CD4-positive, alpha-beta T cell treated with Interleukin-1 beta for 1 hour (primary cell): Measurements from ENCODE around the gene HK1.
"Not testable (repeated sequence)": the region's sequence is repeated elsewhere in the genome, so short reads cannot be mapped to it uniquely, and the experiment has no call there.

Experiments
- DNase-seq, 2 donors: peaks; one replicate each; pipeline ENCODE4 v3.0.0-alpha.2; 2020 to 2022

Gene HK1

DNA sequence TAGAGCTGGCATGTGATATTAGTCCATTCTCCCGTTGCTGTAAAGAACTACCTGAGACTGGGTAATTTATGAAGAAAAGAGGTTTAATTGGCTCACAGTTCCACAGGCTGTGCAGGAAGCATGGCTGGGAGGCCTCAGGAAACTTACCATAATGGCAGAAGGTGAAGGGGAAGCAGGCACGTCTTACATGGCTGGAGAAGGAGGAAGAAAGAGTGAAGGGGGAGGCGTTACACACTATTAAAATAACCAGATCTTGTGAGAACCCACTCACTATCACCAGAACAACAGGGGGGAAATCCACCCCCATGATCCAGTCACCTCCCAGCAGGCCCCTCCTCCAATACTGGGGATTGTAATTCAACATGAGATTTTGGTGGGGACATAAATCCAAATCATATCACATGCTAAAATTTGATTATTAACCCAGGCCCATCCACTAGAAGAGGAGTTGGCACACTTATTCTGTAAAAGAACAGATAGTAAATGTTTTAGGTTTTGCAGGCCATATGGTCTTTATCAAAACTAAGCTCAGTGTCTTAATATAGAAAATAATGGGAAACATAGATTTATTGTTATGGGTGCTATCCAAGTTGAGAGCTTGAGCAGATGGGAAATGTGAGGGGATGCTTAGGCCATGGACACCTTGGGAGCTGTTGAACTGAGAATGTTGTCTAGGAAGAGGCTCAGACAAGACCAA, 18.6 kb upstream of the HK1 start:
- no peak for DNase-seq

DNA sequence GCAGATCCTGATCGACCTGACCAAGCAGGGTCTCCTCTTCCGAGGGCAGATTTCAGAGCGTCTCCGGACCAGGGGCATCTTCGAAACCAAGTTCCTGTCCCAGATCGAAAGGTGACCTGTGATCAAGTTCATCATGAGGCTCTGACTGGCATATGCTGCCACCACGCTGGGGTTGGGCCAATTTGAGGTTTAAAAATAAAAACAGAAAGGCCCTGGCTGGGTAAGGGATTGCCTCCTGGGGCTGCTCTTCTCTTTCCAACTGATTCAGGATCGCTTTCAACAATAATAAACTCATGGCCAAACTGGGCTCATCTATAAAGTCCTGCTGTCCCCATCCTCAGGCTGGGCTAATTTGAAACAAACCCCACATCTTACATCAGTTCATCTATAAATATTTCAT, 17.1 kb upstream of the HK1 start:
- no peak for DNase-seq

DNA sequence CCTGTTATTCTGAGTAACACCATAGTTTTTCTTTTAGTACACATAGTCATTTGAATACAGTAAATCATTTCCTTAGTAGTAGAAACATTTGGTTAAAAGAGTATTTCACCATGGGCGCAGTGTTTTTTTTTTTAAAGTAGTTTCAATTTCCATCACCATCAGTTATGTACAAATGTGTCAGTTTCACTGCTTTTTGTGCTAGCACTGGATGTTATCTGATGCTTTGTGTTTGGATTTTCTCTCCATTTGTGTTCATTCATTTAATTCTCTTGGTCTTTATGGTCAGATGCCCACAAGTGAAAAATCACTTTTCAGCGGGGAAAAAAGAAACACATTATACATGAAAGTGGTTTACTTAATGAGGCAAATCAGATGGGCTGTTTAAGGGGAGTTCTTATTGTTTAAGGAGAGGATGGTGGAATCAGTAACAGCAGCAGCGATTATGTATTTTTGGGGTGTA, 16.0 kb upstream of the HK1 start:
- no peak for DNase-seq

DNA sequence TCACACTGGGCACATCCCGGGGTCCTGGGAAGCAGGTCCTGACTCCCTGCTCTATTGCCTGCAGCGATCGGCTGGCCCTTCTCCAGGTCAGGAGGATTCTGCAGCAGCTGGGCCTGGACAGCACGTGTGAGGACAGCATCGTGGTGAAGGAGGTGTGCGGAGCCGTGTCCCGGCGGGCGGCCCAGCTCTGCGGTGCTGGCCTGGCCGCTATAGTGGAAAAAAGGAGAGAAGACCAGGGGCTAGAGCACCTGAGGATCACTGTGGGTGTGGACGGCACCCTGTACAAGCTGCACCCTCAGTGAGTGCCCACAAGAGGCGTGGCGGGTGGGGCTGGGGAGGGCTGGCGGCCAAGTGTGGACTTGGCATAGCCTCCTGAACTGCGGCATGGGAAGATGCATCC, 12.8 kb upstream of the HK1 start:
- DNase-seq = no peak

DNA sequence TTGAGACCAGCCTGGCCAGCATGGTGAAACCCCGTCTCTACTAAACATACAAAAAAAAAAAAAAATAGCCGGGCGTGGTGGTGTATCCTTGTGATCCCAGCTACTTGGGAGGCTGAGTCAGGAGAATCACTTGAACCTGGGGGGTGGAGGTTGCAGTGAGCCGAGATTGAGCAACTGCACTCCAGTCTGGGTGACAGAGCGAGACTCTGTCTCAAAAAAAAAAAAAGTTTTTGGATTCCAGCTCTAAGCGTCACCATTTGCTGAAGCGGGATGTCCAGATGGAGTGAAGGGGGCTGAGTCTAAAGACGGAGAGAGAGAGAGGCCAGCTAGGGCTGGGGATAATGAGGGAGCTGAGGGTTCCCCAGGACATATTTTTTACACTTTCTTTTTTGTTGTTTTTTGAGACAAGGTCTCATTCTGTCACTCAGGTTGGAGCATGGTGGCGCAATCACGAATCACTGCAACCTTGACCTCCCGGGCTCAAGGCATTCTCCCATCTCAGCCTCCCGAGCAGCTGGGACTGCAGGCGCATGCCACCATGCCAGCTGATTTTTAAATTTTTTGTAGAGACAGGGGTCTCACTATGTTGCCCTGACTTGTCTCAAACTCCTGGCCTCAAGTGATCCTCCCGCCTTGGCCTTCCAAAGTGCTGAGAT, 9.4 kb upstream of the HK1 start:
- no peak for DNase-seq

DNA sequence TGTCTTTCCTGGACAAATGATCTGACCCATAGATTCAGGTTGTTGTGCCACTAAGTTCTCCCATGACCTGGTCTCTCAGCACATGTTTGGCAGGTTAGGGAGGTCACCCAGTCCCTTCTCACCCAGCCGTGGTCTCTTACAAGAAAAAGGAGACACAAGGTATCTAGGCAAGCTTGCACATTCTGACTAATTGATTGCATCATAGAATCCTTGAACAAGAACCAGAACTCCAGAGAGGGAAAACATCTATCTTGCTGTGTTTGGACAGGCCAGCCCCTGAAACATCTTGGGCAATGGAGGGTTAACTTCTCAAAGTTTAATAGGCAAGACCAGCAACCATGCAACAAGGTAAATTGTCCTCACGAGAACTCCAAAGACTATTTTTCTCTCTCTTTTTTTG, 8.5 kb upstream of the HK1 start:
- DNase-seq = no peak

DNA sequence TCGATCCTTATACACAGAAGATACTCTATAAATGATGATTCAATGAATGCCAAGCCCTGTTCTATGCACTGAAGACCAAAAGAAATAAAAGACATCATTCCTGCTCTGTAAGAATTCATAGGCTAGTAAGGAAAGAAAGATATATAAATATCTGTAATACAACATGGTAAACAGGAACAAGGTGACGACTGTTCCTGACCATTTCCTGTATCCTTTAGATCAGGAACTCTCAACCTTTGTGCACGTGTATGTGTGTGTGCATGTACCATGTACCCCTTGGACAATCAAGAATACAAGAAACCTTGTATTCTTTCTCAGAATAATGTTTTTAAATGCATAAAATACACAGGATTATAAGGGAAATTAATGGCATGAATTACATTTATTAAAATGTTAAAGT, 7.3 kb upstream of the HK1 start:
- no peak for DNase-seq

DNA sequence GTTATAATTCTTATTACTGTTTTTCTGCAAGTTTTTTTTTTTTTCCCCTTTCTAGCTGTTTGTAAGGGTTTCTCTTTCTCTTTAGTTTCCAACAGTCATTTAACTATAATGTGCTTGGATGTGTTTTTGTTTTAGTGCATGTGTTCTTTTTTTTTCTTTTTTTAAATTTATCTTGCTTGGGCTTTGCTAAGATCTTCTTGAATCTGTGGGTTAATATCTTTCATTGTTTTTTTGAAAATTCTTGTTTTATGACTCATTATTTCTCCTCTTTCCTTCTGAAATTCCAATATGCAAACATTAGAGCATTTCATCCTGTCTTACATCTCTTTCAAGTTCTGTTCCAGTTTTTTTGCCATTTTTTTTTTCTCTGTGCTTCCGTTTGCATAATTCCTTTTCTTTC, 5.7 kb upstream of the HK1 start:
- DNase-seq = no peak

DNA sequence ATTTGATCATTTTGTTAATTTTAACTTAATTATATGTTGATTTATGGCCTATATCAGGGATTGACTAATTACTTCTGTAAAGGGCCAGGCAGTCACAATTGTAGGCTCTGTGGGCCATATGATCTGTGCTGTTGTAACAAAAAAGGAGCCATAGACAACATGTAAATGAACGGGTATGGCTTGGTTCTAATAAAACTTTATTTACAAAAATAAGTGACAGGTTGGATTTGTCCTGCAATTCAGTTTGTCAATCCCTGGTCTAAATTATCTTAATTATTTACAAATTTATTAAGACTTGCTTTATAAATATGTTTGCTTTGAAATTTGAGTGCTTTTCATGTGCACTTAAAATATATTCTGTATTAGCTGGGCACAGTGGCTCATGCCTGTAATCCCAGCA, 2.9 kb upstream of the HK1 start:
- no peak for DNase-seq

DNA sequence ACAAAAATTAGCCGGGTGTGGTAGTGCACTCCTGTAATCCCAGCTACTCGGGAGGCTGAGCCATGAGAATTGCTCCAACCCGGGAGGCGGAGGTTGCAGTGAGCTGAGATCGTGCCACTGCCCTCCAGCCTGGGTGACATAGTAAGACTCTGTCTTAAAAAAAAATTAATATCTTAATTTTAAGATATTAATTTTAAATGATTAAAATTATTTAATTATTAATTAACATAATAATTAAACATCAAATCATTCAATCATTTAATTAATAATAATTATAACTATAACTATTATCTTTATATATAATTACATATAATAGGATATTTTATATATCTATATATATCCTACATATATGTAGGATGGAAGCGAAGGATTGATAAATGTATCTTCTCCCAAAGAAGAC, 1.8 kb upstream of the HK1 start:
- DNase-seq = no peak

DNA sequence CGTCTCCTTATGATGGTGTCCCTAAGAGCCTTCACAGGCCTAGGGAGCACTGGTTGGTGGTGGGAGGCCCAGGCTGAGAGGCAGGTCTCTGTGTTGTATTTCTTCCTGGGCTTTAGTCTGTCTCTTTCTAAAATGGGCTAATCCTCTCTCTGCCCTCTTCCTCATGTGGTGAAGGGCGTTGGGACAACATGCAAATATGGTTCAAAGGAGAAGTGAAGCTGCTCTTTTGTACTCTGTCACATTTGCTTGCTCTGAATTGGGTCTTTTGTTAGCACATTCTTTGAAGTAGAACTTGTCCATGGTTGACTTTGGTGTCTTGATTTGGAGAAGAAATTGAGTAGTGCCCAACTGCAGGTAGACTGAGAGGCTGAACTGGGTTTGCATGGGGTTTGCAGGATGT, 814 bp downstream of the HK1 start:
- no peak for DNase-seq

DNA sequence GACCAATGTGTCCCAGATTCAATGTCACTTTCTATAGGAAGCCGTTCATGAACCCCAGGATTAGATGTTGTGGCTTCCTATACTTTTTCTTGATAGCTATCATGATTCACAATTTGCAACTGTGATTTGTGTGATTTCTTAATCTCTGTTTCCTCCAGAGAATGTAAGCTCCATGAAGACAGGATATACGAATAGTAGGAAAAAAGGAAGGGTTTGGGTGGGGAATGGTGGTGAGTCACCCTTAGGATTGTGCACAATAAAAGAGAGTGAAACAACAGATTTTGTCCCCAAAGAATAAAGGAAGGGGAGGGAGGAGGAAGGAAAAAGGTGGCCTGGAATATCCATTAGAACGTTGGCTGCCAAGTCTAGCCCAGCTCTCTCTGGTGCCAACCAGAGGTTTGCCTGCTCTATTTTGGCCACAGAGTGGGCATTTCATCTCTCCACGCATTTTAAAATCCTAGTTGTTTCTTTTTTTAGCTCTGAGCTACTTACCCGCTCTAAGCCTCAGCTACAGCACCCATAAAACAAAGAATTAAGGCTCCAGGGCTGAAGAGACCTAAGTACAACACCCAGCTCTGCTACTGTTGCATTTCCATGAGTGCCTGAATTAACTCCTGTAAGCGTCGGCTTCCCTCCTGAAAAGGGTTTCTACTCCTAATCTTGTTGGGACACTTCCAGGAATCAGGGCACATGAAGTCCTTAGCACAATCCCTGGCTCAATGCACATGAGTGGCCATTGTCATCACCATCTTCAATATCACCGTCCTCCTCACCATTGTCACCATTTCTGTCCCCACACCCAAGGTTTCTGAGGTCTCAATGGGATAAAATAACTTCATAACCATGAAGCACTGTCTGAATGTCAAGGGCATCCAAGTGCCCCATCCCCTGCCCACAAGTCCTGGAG, 3.5 kb downstream of the HK1 start:
- no peak for DNase-seq

DNA sequence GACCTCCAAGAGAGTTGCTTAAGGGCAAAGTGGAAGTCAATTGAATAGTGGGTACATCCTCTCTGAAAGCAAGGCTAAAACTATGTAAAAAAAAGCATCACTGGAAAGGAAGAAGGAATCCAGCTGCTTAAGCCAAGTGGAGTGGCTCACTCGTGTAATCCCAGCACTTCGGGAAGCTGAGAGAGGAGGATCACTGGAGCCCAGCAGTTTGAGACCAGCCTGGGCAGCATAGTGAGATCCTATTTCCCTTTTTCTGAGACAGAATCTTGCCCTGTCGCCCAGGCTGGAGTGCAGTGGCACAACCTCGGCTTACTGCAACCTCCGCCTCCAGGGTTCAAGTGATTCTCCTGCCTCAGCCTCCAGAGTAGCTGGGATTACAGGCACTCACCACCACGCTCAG, 6.1 kb downstream of the HK1 start:
- DNase-seq = not testable (repeated sequence)

DNA sequence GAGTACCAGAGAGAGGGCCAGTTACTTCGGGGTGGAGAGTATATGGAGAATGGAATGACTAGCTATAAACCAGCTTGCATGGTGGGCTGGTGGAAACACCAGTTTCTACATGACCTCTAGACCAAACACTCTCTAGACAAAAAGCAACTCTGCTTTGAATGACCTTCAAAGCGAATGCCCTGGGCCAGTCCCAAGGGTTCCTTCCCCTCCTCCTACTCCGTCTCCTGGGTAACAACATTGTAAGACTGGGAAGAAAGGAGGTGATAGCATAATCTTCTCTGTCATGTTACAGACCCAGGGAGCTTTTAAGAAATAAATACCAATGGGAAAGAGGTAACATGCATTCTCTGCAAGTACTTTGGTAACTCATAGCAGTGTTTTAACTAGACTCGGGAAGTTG, 7.4 kb downstream of the HK1 start:
- DNase-seq = no peak

DNA sequence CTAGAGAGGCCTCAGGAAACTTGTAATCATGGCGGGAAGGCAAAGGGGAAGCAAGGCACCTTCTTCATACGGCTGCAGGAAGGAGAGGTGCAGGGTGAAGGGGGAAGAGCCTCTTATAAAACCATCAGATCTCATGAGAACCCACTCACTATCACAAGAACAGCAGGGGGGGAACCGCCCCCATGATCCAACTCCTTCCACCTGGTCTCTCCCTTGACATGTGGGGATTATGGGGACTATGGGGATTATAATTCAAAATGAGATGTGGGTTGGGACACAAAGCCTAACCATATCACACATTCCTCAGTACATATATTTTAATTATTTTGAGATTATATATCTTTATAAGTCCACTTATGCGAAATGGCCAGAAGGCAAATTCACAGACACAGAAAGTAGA, 8.9 kb downstream of the HK1 start:
- DNase-seq = no peak

DNA sequence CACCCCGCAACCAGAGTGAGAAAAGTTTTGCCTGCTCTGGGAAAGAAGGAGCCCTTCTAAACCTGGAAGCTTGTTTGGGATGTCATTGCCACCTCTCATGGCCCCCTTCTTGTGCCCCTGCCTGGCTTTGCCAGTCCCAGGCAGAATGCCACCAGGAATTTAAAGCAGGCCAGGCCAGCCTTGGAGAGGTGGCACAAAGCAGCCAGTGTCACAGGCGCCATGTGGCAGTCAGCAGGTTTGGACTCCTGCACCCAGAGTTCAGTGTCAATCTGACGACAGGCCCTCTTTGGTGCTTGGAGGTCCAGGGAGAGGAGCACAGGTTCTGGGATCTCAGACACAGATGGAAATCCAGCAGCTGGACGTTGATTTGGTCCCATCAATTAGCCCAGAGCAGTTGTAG, 12.7 kb downstream of the HK1 start:
- DNase-seq = no peak

DNA sequence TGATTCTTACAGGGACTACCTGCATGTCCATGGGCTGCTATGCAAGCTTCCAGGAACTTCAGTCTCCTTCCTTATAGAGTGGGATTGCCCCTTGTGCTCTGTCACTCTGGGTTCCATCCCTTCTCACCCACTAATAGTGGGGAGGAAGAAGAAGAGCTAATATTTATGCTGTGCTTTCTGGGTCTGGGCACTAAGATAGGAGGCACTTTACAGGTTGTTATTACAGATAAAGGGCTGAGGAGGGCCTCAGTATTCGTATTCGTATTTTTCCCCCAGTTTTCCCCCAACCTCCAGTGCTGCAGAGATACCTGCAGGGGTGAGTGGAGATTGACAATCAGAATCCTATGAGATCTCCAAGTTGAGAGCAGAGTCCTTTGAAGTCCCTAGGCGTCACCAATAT, 14.2 kb downstream of the HK1 start:
- DNase-seq = no peak

DNA sequence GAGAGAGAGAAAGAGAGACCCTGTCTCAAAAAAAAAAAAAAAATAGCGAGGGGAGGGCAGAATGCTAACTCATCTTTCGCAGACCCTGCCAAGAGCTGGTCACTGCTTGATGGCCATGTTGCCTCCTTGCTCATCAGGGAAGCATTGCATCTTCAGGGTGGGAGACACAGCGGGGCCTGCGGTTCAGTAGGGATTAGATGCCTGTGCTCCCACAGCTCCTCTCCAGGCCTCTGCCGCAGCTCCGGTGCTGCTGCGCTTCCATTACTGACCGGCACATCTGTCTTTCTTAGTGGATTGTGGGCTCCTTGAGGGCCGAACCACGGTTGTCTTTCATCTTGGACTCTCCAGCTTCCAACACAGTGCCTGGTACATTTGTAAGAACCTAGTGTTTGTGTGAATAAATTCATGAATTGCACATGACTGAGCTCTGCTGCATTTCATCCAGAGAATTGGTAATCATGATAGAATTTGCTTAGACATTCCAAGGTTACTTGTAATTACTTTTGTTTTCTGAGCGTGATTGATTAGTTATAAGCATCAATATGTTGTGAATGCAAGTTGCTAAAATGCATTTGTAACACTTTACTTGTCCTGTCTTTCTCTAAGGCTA, 16.8 kb downstream of the HK1 start:
- no peak for DNase-seq

DNA sequence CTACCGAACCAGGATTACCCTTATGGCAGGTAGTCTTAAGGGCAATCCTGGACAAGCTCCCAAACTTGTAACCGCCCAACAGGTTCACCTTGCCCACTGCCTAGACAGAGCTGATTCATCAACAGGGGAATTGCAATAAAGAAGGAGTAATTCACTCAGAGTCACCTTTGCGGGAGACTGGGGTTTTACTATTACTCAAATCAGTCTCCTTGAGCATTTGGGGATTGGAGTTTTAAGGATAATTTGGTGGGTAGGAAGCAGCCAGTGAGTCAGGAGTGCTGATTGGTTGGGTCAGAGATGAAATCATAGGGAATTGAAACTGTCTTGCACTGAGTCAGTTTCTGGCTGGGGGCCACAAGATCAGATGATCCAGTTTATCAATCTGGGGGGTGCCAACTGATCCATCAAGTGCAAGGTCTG, 25.3 kb downstream of the HK1 start:
- DNase-seq = no peak

DNA sequence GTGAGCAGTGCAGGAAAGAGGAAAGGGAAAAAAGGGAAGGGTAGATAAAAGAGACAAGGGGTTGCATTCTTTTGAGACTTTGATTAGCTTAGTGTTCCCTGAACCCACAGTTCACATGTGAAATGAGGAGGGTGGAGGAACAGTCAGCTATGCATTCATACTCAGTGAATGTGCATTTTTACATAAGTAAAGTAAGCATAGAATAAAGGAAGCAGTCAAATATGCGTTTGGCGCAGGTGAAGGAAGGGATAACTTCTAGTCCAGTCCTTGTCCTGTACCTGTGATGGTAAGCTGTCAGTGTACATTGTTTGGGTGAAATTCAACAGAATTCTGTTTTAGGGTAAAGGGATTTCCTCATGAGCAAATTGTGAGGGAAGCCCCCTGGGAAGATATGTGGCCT, 28.1 kb downstream of the HK1 start:
- DNase-seq = no peak

DNA sequence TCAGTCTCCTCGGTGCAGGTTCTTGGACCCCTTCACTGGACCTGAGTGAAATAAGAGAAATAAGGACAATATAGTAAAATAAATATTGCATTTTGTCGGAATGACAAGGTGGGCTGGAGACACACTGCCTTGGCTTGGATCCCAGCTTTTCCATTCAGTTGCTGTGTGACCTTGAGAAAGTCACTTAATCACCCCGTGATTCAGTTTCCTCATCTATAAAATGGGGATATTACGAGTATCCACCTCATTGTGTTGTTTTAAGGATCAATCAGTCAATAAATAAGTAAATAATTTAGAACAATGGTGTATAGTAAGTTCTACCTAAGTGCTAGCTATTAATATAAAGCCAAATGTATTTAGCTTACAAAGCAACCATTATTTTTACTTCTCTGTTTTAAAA, 29.1 kb downstream of the HK1 start:
- no peak for DNase-seq

DNA sequence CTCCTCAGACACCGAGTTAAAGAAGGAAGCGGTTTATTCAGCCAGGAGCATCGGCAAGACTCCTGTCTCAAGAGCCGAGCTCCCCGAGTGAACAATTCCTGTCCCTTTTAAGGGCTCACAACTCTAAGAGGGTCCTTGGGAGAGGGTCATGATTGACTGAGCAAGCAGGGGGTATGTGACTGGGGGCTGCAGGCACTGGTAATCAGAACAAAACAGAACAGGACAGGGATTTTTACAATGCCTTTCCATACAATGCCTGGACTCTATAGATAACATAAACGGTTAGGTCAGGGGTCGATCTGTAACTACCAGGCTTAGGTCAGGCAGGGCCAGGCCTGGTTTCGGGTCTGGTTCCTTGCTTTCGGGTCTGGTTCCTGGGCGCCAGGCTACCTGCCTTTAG, 30.0 kb downstream of the HK1 start:
- not testable (repeated sequence) for DNase-seq

DNA sequence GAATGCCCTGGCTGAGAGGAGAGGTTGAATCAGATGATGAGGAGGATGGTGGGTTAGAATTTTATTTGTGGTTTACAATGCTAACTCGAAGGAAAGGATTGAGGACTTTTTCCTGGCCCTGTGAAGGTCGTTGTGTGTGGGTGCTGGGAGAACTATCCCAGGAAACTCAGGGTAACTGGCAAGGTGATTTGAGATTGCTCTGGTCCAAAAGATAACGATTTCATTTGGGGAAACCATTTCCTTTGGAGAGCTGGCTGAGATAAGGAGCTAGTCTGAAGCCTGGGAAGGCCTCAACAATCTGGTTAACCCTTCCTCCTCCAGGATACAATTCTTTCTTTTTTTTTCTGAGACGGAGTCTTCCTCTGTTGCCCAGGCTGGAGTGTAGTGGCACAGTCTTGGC, 33.0 kb downstream of the HK1 start:
- DNase-seq = no peak

DNA sequence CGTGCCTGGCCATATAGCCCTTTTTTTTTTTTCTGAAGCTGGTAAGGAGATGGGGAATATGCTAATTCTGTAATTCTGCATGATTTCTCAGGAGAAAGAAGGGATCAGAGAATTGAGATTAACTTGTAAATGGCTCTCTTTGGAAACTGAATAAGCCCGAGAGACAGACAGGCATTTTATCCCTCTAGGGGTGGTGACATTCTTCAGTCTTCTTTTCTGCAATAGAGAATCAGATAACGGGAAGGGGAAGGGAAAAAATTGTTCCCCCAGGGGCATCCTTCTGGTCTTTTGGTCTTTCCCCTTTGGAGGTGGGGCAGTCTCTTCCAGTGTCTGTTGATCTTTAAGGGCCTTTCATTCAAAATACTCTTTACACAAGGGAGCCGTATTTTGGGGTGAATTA, 34.2 kb downstream of the HK1 start:
- no peak for DNase-seq
